H1 (cell line): ENCODE measurements around the gene CEP72. TPM values are rescaled to one million over a fixed set of nuclear protein-coding genes. Genes with fewer than 3 reads are reported as not detected.

ENCODE experiments used
- CHD2 ChIP-seq: IDR thresholded peaks from 2 replicates; pipeline ENCODE4 v1.6.1; 2012; ENCODE audit warnings: low read length, improper control_type of control experiment
- SP2 ChIP-seq: IDR thresholded peaks from 2 replicates; pipeline ENCODE4 v1.6.1; 2012; ENCODE audit warnings: mild to moderate bottlenecking, low read length, inconsistent platforms
- polyA plus RNA-seq, 7 experiments: library from polyadenylated mRNA; depleted of rRNA in 3 of 7; stranded (reverse) in 5 of 7; unstranded in 2 of 7; fragments of >200 nt in 5 of 7; fragments of 200-250 nt in 2 of 7; gene quantifications; 1 replicate in 5 of 7; 2 replicates in 1 of 7; 4 replicates in 1 of 7; pipeline versions ENCODE4 v1.2.1 to v1.2.3, GENCODE V29; 2011 to 2013; ENCODE audit warnings: missing spikeins in 2 of 7, mixed read lengths in 2 of 7
- total RNA-seq: library from RNA; stranded (reverse); fragmentation: NEBNext Ultra II Directional; extraction: Animal tissue kit (Norgen Biotek cat#: 25700); gene quantifications from 2 replicates; pipeline ENCODE4 v1.2.1, GENCODE V29; 2021

Gene CEP72
- total and polyA plus RNA-seq, 2 of the 8 experiments (the other 6 are each of a cell fraction or from before 2014, with no cell fraction given), result 13.1 to 19.6 TPM

GRCh38 chr5:594226-594860 is 17.8 kb upstream of the CEP72 start (continued):
- TF ChIP-seq SP2, result no peak
- TF ChIP-seq CHD2, result no peak
